GM19193 (cell line): ENCODE measurements around the gene MPHOSPH9.

Experiments
- POLR2A ChIP-seq: IDR thresholded peaks from 4 replicates; pipeline ENCODE4 v1.6.1; 2011; ENCODE audit not compliant: insufficient read depth, insufficient read length; ENCODE audit errors: extremely low read depth

MPHOSPH9 gene

GRCh38 chr12:123132951-123133619, 99.9 kb downstream of the MPHOSPH9 start:
- TF ChIP-seq POLR2A, result no peak

GRCh38 chr12:123131879-123132402, 101.0 kb downstream of the MPHOSPH9 start:
- TF ChIP-seq POLR2A, result no peak

- no peak for TF ChIP-seq POLR2A
Measured at GRCh38 chr12:123131291-123131832, 101.6 kb downstream of the MPHOSPH9 start.

GRCh38 chr12:123129621-123130020, 103.3 kb downstream of the MPHOSPH9 start:
- TF ChIP-seq POLR2A, result no peak

- TF ChIP-seq POLR2A, result no peak
Measured at GRCh38 chr12:123127182-123127495, 105.8 kb downstream of the MPHOSPH9 start.

GRCh38 chr12:123126294-123127181, 106.4 kb downstream of the MPHOSPH9 start:
- no peak for TF ChIP-seq POLR2A

GRCh38 chr12:123122626-123123025, 110.3 kb downstream of the MPHOSPH9 start:
- TF ChIP-seq POLR2A, result no peak

- TF ChIP-seq POLR2A, result no peak
Measured at GRCh38 chr12:123121670-123122069, 111.3 kb downstream of the MPHOSPH9 start.

GRCh38 chr12:123120452-123121166, 112.3 kb downstream of the MPHOSPH9 start:
- no peak for TF ChIP-seq POLR2A

GRCh38 chr12:123119808-123120207, 113.1 kb downstream of the MPHOSPH9 start:
- no peak for TF ChIP-seq POLR2A

GRCh38 chr12:123118497-123118896, 114.4 kb downstream of the MPHOSPH9 start:
- TF ChIP-seq POLR2A, result no peak

GRCh38 chr12:123115409-123116121, 117.4 kb downstream of the MPHOSPH9 start:
- no peak for TF ChIP-seq POLR2A

GRCh38 chr12:123114304-123115083, 118.4 kb downstream of the MPHOSPH9 start:
- TF ChIP-seq POLR2A, result no peak

- no peak for TF ChIP-seq POLR2A
Measured at GRCh38 chr12:123113026-123113425, 119.9 kb downstream of the MPHOSPH9 start.

GRCh38 chr12:123111498-123112165, 121.3 kb downstream of the MPHOSPH9 start:
- no peak for TF ChIP-seq POLR2A
